Measurements from ENCODE around the gene ATP5F1D.
A peak's percentile ranks its signal among the peaks of the same experiment; 100 is the strongest.

The ATP5F1D gene

DNA sequence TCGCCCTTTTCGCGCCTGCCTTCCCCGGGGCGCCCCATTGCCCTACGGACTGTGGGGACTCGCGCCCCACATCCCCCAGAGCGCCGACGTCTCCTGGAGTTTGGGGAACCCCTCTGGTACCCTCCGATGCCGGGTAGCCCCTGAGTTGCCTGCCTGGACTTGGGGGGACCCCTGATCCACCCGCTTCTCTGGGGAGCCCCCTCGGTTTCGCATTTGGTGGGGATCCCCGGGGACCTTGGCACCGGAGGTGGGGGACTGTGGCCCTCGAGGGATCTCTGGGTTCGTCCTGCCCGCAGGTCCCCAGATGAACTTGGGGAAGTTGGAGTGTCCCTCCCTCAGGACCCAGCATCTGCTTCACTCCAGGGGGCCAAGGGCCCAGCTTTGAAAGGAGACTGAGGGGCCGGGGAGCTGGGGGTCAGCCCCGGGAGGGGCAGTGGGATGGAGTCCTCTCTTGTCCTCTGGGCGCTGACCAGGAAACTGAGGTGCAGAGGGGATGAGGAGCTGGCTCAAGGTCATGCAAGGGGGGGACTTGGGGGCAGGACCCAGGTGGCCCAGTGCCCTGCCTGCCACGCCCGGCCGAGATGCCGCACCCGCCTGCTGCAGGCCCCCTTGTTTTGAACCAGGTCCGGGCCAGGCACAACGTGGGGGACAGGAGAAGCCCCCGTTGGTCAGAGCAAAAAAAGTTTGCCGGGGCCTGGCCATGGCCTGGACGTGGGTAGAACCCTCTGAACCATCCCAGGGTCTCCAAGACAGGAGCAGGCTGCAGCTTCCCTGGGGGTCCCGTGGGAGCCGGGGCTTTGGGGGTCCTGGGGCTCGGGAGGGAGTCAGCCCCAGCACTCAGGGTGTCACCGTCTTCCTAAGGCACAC, 45.2 kb downstream of the ATP5F1D start:
- DNase-seq (ENCODE audit: insufficient read length, low spot score): no peak
- TF ChIP-seq PAX5 (IDR thresholded peaks at IDR 0.05; ENCODE audit: insufficient read depth, low read length, severe bottlenecking) (no peak), POLR2AphosphoS5 (IDR thresholded peaks at IDR 0.05; ENCODE audit: low read depth, low read length) (no peak), POU2F2 (IDR thresholded peaks at IDR 0.05; ENCODE audit: low read depth, low read length) (no peak), POLR2A (IDR thresholded peaks at IDR 0.05; ENCODE audit: low read depth, low read length) (no peak), TAF1 (IDR thresholded peaks at IDR 0.05; ENCODE audit: low read depth, low read length) (no peak), SPI1 (IDR thresholded peaks at IDR 0.05; ENCODE audit: low read depth, low read length) (no peak)
- no peak for FAIRE-seq

DNA sequence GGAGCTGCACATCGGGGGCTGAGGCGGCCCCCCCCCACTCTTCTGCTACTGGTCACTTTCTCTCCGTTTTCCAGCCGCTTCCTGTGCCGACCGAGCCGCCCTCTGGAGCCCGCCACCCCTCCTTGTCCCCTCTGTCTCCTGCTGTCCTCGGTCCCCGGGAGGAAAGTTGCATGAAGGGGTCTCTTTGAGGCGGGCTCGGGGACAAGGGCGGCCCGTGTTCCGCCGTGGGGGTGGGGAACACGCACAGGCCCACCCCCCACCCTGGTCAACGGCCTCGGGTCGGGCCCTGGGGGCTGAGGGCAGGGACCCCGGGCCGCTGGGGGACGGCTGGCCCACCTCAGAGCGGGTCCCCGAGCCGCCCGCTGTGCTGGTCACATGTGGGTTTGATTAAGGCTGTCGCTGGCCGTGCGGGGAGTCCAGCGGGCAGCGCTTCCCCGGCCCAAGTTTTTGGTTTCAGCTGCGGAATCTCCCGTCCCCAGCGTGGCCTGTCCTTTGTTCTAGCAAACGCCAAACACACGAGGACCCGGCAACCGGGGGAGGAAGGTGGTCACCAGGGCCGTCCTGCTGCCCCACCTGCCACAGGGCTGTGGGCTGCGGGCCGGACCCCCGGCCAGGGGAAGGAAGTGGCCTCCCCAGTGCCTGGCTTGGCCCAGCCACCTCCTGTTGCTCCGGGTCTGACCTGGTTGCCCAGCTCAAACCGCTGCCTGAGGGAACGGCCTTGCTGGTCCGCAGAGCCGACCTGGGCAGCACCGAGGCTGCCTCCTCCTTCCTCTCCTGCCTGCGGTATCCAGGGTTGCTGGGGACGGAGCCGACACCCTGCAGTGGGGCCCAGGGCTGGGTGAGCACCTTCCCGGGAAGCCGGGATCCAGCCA, 46.0 kb downstream of the ATP5F1D start:
- FAIRE-seq (no peak), DNase-seq (ENCODE audit: insufficient read length, low spot score) (no peak)
- TF ChIP-seq POU2F2 (IDR thresholded peaks at IDR 0.05; ENCODE audit: low read depth, low read length): no peak

DNA sequence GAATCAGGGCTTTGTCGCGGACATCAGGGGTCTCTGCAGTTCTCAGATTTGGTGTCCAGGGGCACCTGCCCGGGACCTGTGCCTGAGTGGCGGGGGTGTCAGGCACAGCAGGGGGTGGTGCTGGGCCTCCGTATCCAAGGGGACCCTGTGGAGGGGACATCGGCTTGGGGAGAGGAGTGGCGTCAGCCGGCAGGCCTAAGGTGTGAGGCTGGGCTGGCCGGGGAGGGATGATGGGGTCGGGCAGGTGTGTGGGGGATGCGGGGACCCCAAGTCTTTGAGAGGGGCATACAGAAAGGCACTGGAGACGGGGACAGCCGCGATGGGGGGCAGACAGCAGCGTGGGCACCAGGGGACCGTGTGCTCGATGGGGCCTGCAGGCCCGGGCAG, 46.7 kb downstream of the ATP5F1D start:
- TF ChIP-seq SPI1 (IDR thresholded peaks at IDR 0.05; ENCODE audit: low read depth, low read length) (no peak), POLR2A (IDR thresholded peaks at IDR 0.05; ENCODE audit: low read depth, low read length) (no peak), POLR2AphosphoS5 (IDR thresholded peaks at IDR 0.05; ENCODE audit: low read depth, low read length) (no peak), POU2F2 (IDR thresholded peaks at IDR 0.05; ENCODE audit: low read depth, low read length) (no peak), TAF1 (IDR thresholded peaks at IDR 0.05; ENCODE audit: low read depth, low read length) (no peak), PAX5 (IDR thresholded peaks at IDR 0.05; ENCODE audit: insufficient read depth, low read length, severe bottlenecking) (no peak)
- DNase-seq (ENCODE audit: insufficient read length, low spot score): no peak
- FAIRE-seq: no peak

DNA sequence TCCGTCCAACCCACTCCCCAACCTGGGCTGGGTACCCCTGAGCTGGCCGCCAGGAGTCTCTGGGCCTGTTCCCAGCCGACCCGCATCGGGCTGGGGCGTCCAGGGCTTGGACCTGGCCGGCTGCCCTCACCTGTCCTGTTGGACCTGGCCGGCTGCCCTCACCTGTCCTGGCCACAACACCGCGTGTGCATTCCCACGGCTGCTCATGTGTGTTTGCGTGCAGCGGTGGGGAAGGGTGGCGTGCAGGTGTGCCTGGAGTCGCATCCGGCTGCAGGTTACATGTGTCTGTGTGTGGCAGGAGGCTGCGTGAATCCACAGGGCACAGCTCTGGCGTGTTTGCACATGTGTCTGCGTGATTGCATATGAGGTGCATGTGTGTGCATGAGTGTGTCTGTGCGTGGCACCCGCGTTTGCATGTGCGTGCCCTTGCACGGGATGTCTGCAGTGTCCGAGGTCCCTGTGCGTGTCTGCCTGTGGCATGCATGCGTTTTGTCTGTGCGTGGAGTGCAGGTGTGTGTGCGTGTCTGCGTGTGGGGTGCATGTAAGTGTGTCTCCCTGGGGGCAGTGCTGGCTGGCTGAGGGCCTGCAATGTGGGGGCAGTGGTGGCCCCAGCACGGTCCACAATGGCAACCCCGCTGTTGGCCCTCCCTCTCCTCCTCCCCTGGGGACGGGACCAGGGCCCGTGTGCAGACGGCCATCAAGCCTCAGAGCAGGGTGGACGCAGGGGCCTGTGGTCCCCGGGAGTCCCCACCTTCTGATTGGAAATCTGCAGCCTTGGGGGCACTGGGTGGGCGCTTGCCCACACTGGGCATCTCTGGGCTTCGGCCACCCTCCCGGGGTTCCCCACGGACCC, 47.5 kb downstream of the ATP5F1D start:
- DNase-seq (ENCODE audit: insufficient read length, low spot score) (no peak), FAIRE-seq (no peak)
- TF ChIP-seq POLR2AphosphoS5 (IDR thresholded peaks at IDR 0.05; ENCODE audit: low read depth, low read length) (no peak), PAX5 (IDR thresholded peaks at IDR 0.05; ENCODE audit: insufficient read depth, low read length, severe bottlenecking) (no peak), TAF1 (IDR thresholded peaks at IDR 0.05; ENCODE audit: low read depth, low read length) (no peak), POLR2A (IDR thresholded peaks at IDR 0.05; ENCODE audit: low read depth, low read length) (no peak), SPI1 (IDR thresholded peaks at IDR 0.05; ENCODE audit: low read depth, low read length) (no peak), POU2F2 (IDR thresholded peaks at IDR 0.05; ENCODE audit: low read depth, low read length) (no peak)

DNA sequence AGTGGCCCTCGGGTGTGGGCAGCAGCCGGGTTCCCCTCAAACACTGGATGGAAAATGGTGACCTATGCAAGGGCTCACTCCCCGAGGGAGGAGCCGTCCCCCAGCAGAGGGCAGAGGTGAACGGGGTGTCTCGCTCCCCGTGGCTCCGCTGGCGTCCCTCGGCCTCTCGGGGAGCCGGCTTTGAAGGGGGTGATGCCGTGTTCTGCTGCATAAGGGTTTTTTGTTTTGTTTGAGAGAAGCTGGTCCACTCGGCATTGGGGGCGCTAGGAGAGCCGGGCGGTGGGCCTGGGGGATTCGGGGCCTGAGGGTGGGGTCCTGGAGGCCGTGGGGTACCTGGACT, 48.1 kb downstream of the ATP5F1D start:
- DNase-seq (ENCODE audit: insufficient read length, low spot score) (no peak), FAIRE-seq (no peak)
- TF ChIP-seq TAF1 (IDR thresholded peaks at IDR 0.05; ENCODE audit: low read depth, low read length): no peak
- TF ChIP-seq SPI1 (IDR thresholded peaks at IDR 0.05; ENCODE audit: low read depth, low read length): no peak
- no peak for TF ChIP-seq PAX5 (IDR thresholded peaks at IDR 0.05; ENCODE audit: insufficient read depth, low read length, severe bottlenecking)
- TF ChIP-seq POLR2AphosphoS5 (IDR thresholded peaks at IDR 0.05; ENCODE audit: low read depth, low read length): no peak
- no peak for TF ChIP-seq POLR2A (IDR thresholded peaks at IDR 0.05; ENCODE audit: low read depth, low read length)
- TF ChIP-seq POU2F2 (IDR thresholded peaks at IDR 0.05; ENCODE audit: low read depth, low read length): no peak

DNA sequence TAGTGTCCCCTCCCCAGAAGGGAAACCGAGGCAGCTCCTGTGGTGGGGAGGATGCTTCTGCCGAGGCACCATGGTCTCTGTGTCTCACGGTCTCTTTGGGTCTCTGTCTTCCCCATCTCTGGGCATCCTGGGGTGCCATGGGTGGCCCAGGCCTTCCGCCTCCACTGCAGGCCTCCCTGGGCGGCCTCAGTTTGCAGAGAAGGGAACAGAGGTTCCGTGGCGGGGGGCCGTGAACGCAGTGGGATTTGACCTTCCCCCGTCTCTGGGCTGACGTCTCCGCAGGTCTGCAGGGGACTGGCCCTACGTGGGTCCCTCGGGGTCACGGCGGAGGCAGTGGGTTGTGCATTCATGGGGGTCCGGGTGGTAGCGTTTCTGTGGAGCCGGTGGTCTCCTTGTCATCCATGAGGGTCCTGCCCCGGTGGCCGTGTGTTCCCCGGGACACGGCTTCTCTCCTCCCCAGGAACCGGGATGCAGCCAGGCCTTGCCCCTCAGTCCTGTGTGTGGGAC, 48.7 kb downstream of the ATP5F1D start:
- no peak for FAIRE-seq
- DNase-seq (ENCODE audit: insufficient read length, low spot score): no peak
- TF ChIP-seq POLR2AphosphoS5 (IDR thresholded peaks at IDR 0.05; ENCODE audit: low read depth, low read length) (no peak), POLR2A (IDR thresholded peaks at IDR 0.05; ENCODE audit: low read depth, low read length) (no peak), POU2F2 (IDR thresholded peaks at IDR 0.05; ENCODE audit: low read depth, low read length) (no peak)

DNA sequence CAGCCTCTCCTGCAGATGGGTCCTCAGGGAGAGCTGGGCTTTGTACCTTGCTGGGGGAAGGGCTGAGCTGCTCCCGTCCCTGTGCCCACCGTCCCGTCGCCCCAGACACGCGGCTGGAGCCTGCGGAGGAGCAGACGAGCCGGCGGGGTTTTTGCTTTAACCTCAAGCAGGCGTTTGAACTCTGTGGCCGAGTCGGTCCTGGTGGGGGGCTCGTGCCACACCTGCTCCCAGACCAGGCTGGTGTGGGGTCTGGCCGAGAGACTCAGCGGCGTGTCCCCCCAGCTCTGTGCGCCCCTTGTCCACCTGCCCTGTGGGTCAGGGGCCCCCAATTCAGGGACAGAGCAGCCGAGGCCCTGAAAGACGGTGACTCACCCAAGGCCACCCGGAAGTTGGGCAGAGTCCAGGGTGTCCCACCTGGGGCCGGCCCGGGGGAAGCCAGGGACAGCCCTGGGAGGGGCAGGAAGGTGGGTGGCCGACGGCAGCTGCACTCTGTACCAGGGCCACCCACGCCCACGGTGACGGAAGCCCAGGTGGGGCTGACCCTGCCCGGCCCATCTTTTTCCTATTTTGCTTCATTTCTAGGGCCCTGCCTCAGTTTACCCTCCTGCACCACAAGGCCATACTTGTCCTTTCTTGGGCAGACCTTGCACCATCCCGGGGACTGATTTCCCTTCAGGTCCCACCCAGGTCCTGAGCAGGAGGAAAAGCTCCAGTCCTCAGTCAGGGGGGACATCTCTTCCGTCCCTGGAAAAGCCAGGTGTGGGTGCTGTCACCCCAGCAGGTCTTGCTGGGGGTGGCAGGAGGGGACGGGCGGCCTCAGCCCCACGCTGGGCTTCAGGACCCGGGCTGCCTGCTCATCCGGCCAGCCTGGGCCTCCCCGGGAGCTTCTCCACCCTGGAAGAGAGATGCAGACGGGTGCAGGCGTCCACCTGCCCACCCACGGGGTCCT, 49.4 kb downstream of the ATP5F1D start:
- no peak for DNase-seq (ENCODE audit: insufficient read length, low spot score)
- no peak for TF ChIP-seq POLR2AphosphoS5 (IDR thresholded peaks at IDR 0.05; ENCODE audit: low read depth, low read length)
- TF ChIP-seq TAF1 (IDR thresholded peaks at IDR 0.05; ENCODE audit: low read depth, low read length): no peak
- no peak for TF ChIP-seq POU2F2 (IDR thresholded peaks at IDR 0.05; ENCODE audit: low read depth, low read length)
- no peak for TF ChIP-seq PAX5 (IDR thresholded peaks at IDR 0.05; ENCODE audit: insufficient read depth, low read length, severe bottlenecking)
- no peak for TF ChIP-seq POLR2A (IDR thresholded peaks at IDR 0.05; ENCODE audit: low read depth, low read length)
- FAIRE-seq: no peak

DNA sequence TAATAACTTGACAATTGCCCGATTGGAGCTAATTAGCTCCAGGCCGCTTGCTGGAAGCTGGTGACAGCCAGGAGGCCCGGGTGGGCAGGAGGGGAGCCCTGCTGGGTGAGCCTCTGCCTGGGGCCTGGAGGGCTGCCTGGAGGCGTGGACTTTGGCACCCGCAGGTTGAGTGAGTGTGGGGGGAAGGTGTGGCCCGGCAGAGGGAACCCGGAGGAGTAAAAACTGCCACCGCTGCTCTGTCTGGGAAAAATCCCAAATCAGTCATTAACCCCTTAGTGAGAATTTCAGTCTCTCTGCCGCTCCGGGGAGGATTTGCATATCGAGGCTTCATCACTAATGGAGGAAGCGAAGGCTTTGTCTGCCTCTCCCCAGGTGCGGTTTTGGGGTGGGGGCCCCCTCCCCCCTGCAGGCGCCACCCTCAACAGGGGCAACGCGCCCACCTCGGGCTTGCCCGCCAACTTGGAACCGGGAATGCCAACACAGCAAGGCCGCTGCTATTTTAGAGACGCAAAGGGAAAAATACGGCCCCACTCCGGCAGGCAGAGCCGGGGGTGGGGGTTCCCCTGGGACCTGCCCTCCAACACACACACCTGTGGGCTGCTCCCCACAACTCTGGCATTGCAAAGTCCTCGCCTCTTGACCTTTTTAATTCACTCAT, 50.3 kb downstream of the ATP5F1D start:
- FAIRE-seq (peak; percentile 20), DNase-seq (ENCODE audit: insufficient read length, low spot score) (no peak)
- peak; percentile 92 for TF ChIP-seq POU2F2 (IDR thresholded peaks at IDR 0.05; ENCODE audit: low read depth, low read length)
- no peak for TF ChIP-seq SPI1 (IDR thresholded peaks at IDR 0.05; ENCODE audit: low read depth, low read length)
- TF ChIP-seq TAF1 (IDR thresholded peaks at IDR 0.05; ENCODE audit: low read depth, low read length): no peak
- TF ChIP-seq POLR2AphosphoS5 (IDR thresholded peaks at IDR 0.05; ENCODE audit: low read depth, low read length): no peak
- TF ChIP-seq POLR2A (IDR thresholded peaks at IDR 0.05; ENCODE audit: low read depth, low read length): no peak
